Mucosa of descending colon (tissue), 3 donors: ENCODE data around the gene SP9. TPM values are rescaled to one million over a fixed set of nuclear protein-coding genes. Genes with fewer than 3 reads are reported as not detected.
A peak's percentile ranks its signal among the peaks of the same experiment; 100 is the strongest.

Source experiments
- ATAC-seq: fragments of 200-7000 bp; cut with Tn5 transposase; one replicate; pipeline ENCODE4 v1.9.1; 2020; ENCODE audit warnings: mild to moderate bottlenecking, moderate library complexity
- DNase-seq, 3 donors: peaks; one replicate each; pipeline ENCODE4 v3.0.0-alpha.2; 2020
- H3K36me3 ChIP-seq: fragments of 200-600 bp; one replicate; pipeline ENCODE4 v1.8.0; 2021; ENCODE audit warnings: low read depth, mild to moderate bottlenecking
- H3K4me1 ChIP-seq: fragments of 200-600 bp; one replicate; pipeline ENCODE4 v1.8.0; 2021; ENCODE audit warnings: low read depth, mild to moderate bottlenecking
- H3K4me3 ChIP-seq: fragments of 200-600 bp; one replicate; pipeline ENCODE4 v1.8.0; 2021; ENCODE audit warnings: mild to moderate bottlenecking
- H3K9me3 ChIP-seq: fragments of 200-600 bp; one replicate; pipeline ENCODE4 v1.8.0; 2021; ENCODE audit warnings: mild to moderate bottlenecking
- CTCF ChIP-seq: fragments of 200-600 bp; IDR thresholded peaks from one replicate; pipeline ENCODE4 v1.8.0; 2022; ENCODE audit warnings: antibody characterized with exemption, mild to moderate bottlenecking
- intact Hi-C, 2 donors: fragments of 100-400 bp; cut with DNase I in 1 of 2; cut with micrococcal nuclease in 1 of 2; formaldehyde crosslinking; loops; one replicate each; pipeline versions ENCODE4 v1.11.0 to v1.11.1; 2022; cut with DNase I, micrococcal nuclease
- total RNA-seq, 3 donors: library from RNA; stranded (reverse); fragmentation: NEBNext Ultra II Directional in 2 of 3; extraction: Animal tissue kit (Norgen Biotek cat#: 25700) in 2 of 3; gene quantifications; one replicate each; pipeline versions ENCODE4 v1.2.1 to v1.2.4, GENCODE V29; 2021 to 2023
- donor health status: DM: no; HTN: no; CAD: no; lungs with moderate emphysema.
- donor health status: DM: no; HTN: no; CAD: no.
- donor health status: DM: no; HTN: yes; CAD: no.

SP9 gene
- total RNA-seq, 3 donors from 2014 or later, result not detected

DNA sequence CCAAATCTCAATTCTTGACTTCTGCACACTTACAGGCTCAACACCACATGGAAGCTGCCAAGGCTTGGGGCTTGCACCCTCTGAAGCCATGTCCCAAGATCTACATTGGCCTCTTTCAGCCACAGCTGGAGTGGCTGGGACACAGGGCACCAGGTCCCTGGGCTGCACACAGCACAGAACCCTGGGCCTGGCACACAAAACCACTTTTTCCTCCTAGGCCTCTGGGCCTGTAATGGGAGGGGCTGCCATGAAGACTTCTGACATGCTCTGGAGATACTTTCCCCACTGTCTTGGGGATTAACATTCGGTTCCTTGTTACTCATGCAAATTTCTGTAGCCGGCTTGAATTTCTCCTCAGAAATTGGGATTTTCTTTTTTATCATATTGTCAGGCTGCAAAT is 29.9 kb downstream of the SP9 start:
- no peak for TF ChIP-seq CTCF
- ATAC-seq (no peak), DNase-seq (no peak)
- Histone ChIP-seq H3K9me3 (peaks cover 4% of the 10 kb centered on the region), H3K4me1 (no peaks in the 10 kb centered on the region), H3K36me3 (no peaks in the 10 kb centered on the region), H3K4me3 (no peak overlapping the region)
- intact Hi-C loops, result no loop called here

DNA sequence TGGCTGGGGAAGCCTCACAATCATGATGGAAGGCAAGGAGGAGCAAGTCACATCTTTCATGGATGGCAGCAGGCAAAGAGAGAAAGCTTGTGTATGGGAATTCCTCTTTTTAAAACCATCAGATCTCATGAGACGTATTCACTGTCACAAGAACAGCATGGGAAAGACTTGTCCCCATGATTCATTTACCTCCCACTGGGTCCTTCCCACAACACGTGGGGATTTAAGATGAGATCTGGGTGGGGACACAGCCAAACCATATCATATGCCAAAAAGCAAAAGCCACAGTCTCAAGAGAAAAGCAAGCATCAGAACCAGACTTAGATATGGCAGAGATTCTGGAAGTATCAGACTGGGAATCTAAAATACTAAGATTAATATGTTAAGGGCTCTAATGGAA is 30.8 kb downstream of the SP9 start:
- Histone ChIP-seq H3K4me3 (no peak overlapping the region), H3K4me1 (no peaks in the 10 kb centered on the region), H3K9me3 (peaks cover 4% of the 10 kb centered on the region), H3K36me3 (no peaks in the 10 kb centered on the region)
- no peak for ATAC-seq
- intact Hi-C loops, result no loop called here
- DNase-seq, result no peak
- no peak for TF ChIP-seq CTCF

- peaks cover 4% of the 10 kb centered on the region for H3K36me3 ChIP-seq
Measured at GRCh38 chr2:174368691-174369090, 33.9 kb downstream of the SP9 start.

GRCh38 chr2:174376967-174377366 is 42.2 kb downstream of the SP9 start:
- no peak for DNase-seq
- TF ChIP-seq CTCF, result no peak
- no peaks in the 10 kb centered on the region for H3K9me3 ChIP-seq
- no peak overlapping the region for H3K4me3 ChIP-seq
- ATAC-seq, result peak; percentile 61
- peaks cover 4% of the 10 kb centered on the region for H3K36me3 ChIP-seq
- intact Hi-C loops, result no loop called here
- no peaks in the 10 kb centered on the region for H3K4me1 ChIP-seq

More at GRCh38 chr2:174368691-174369090, 33.9 kb downstream of the SP9 start:
- Histone ChIP-seq H3K4me3 (no peak overlapping the region), H3K9me3 (peaks cover 4% of the 10 kb centered on the region), H3K4me1 (no peaks in the 10 kb centered on the region)
- ATAC-seq (no peak), DNase-seq (no peak)
- intact Hi-C loops, result no loop called here
- TF ChIP-seq CTCF, result no peak

DNA sequence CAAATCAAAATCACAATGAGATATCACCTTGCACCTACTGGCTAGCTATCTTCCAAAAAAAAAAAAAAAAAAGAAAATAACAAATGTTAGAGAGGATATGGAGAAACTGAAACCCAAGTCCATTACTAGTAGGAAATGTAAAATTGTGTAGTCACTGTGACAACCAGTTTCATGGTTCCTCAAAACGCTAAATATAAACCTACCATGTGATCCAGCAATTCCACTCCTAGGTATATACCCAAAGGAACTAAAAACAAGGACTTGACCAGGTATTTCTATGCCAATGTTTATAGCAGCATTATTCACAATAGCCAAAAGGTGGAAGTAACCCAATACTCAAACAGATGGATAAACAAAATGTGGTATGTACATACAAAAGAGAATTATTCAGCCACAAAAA is 49.0 kb downstream of the SP9 start:
- DNase-seq, result no peak
- Histone ChIP-seq H3K9me3 (no peaks in the 10 kb centered on the region), H3K4me1 (no peaks in the 10 kb centered on the region), H3K4me3 (no peak overlapping the region), H3K36me3 (no peaks in the 10 kb centered on the region)
- TF ChIP-seq CTCF, result no peak
- intact Hi-C loops, result no loop called here
- ATAC-seq, result no peak

DNA sequence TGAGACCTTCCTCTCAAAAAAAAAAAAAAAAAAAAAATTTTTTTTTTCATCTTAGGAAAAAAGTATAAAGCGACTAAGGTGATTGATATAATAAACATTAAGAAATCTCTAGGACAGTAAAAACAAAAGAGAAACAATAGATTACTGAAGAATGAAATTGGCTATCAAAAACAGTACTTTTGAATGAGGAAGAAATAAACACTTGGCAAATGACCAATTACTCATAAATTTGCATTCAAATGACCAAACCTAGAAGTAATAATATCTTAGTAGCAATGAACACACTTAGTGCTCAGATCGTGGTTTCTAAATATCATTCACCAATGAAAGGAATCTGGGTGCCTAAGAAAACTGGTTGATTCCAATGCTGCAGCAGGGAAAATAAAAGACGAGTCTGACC is 50.4 kb downstream of the SP9 start:
- no peaks in the 10 kb centered on the region for H3K4me1 ChIP-seq
- intact Hi-C loops, result no loop called here
- H3K4me3 ChIP-seq, result no peak overlapping the region
- no peaks in the 10 kb centered on the region for H3K36me3 ChIP-seq
- no peak for ATAC-seq
- no peaks in the 10 kb centered on the region for H3K9me3 ChIP-seq
- TF ChIP-seq CTCF, result no peak
- DNase-seq, result no peak
